IMR-90 (cell line): ENCODE results near the gene MINK1. TPM values are rescaled to one million over a fixed set of nuclear protein-coding genes. Genes with fewer than 3 reads are reported as not detected.

ENCODE experiments used
- ATAC-seq: fragments of 200-7000 bp; cut with Tn5 transposase; 2 replicates; pipeline ENCODE4 v1.9.1; 2020; ENCODE audit warnings: low read depth, mild to moderate bottlenecking, moderate library complexity
- BruUV-seq: library from RNA; stranded (reverse); fragments of 400-500 nt; replicated peaks from 2 replicates; lab custom pipeline; 2021; lab: Mats Ljungman, UMichigan
- CTCF ChIA-PET: fragments of 300-600 bp; formaldehyde crosslinking; extraction: SDS; loops from one replicate; lab custom pipeline; 2021; ENCODE audit warnings: antibody characterized with exemption; lab: Yijun Ruan, JAX
- POLR2A ChIA-PET: fragments of 300-600 bp; sonication (Branson Sonifier 250); formaldehyde crosslinking; loops from one replicate; lab custom pipeline; 2022; ENCODE audit warnings: antibody characterized with exemption; ENCODE audit not compliant: unreplicated experiment; lab: Charles Lee
- DNase-seq: peaks from one replicate; pipeline ENCODE4 v3.0.0; 2013
- H2AFZ ChIP-seq: replicated peaks from 2 replicates; pipeline ENCODE3; 2013; ENCODE audit warnings: low read length, mild to moderate bottlenecking; ENCODE audit not compliant: poor library complexity
- H2AK5ac ChIP-seq: 2 replicates; pipeline ENCODE4 v1.6.1; 2013; ENCODE audit warnings: low read depth, low read length, inconsistent platforms
- H2AK9ac ChIP-seq: replicated peaks from 2 replicates; pipeline ENCODE3; 2013; ENCODE audit warnings: mild to moderate bottlenecking, low read depth, low read length, moderate library complexity; ENCODE audit not compliant: poor library complexity
- H2BK120ac ChIP-seq: 2 replicates; pipeline ENCODE4 v1.6.1; 2013; ENCODE audit warnings: low read depth, low read length, inconsistent platforms
- H2BK15ac ChIP-seq: 3 replicates; pipeline ENCODE4 v1.6.1; 2013; ENCODE audit warnings: low read depth, low read length, inconsistent platforms
- H2BK20ac ChIP-seq: 2 replicates; pipeline ENCODE4 v1.6.1; 2013; ENCODE audit warnings: low read depth, mild to moderate bottlenecking, inconsistent platforms, low read length, moderate library complexity
- H2BK5ac ChIP-seq: 2 replicates; pipeline ENCODE4 v1.6.1; 2013; ENCODE audit warnings: mild to moderate bottlenecking, low read depth, low read length, inconsistent platforms; ENCODE audit not compliant: poor library complexity, severe bottlenecking
- H3K14ac ChIP-seq: replicated peaks from 2 replicates; pipeline ENCODE4 v1.6.1; 2013; ENCODE audit warnings: low read depth, low read length, inconsistent platforms
- H3K18ac ChIP-seq: 2 replicates; pipeline ENCODE4 v1.6.1; 2013; ENCODE audit warnings: low read depth, low read length, control low read depth
- H3K23ac ChIP-seq: 2 replicates; pipeline ENCODE4 v1.6.1; 2013; ENCODE audit warnings: low read depth, low read length, inconsistent platforms
- H3K27ac ChIP-seq: 2 replicates; pipeline ENCODE4 v1.5.1; 2013; ENCODE audit warnings: mild to moderate bottlenecking, control low read depth, low read length; ENCODE audit not compliant: insufficient read depth
- H3K27me3 ChIP-seq: 2 replicates; pipeline ENCODE4 v1.6.1; 2013; ENCODE audit warnings: low read length; ENCODE audit not compliant: control insufficient read depth, insufficient read depth
- H3K36me3 ChIP-seq: 2 replicates; pipeline ENCODE4 v1.6.1; 2013; ENCODE audit warnings: low read length, mixed read lengths; ENCODE audit not compliant: control insufficient read depth, insufficient read depth
- H3K4ac ChIP-seq: 2 replicates; pipeline ENCODE4 v1.6.1; 2013; ENCODE audit warnings: low read depth, low read length, inconsistent platforms
- H3K4me1 ChIP-seq: 2 replicates; pipeline ENCODE4 v1.6.1; 2013; ENCODE audit warnings: low read length, mixed read lengths; ENCODE audit not compliant: control insufficient read depth, insufficient read depth
- H3K4me2 ChIP-seq: 2 replicates; pipeline ENCODE4 v1.6.1; 2013; ENCODE audit warnings: low read depth, mild to moderate bottlenecking, control low read depth, low read length, moderate library complexity
- H3K4me3 ChIP-seq: 2 replicates; pipeline ENCODE4 v1.5.1; 2013; ENCODE audit warnings: low read depth, mild to moderate bottlenecking, control low read depth, low read length, moderate library complexity; ENCODE audit not compliant: insufficient read depth
- H3K56ac ChIP-seq: 2 replicates; pipeline ENCODE4 v1.6.1; 2013; ENCODE audit warnings: low read length, inconsistent platforms; ENCODE audit not compliant: insufficient read depth; ENCODE audit errors: extremely low read depth
- H3K79me1 ChIP-seq, 2 experiments: 2 replicates each; pipeline ENCODE4 v1.6.1; 2013; ENCODE audit warnings: low read length in 2 of 2, inconsistent platforms in 1 of 2, low read depth in 1 of 2
- H3K9ac ChIP-seq: 2 replicates; pipeline ENCODE4 v1.6.1; 2013; ENCODE audit warnings: low read depth, low read length, control low read depth
- H3K9me1 ChIP-seq: 2 replicates; pipeline ENCODE4 v1.6.1; 2013; ENCODE audit warnings: low read length, inconsistent platforms; ENCODE audit not compliant: insufficient read depth
- H3K9me3 ChIP-seq: 2 replicates; pipeline ENCODE4 v1.6.1; 2013; ENCODE audit warnings: low read length; ENCODE audit not compliant: control insufficient read depth, insufficient read depth
- H4K20me1 ChIP-seq: 2 replicates; pipeline ENCODE4 v1.6.1; 2013; ENCODE audit warnings: low read length, inconsistent platforms; ENCODE audit not compliant: insufficient read depth
- H4K5ac ChIP-seq: 2 replicates; pipeline ENCODE4 v1.6.1; 2013; ENCODE audit warnings: mild to moderate bottlenecking, low read depth, low read length, control low read depth
- H4K8ac ChIP-seq, 2 experiments: 2 replicates each; pipeline ENCODE4 v1.6.1; 2013; ENCODE audit warnings: low read depth in 2 of 2, low read length in 2 of 2, control low read depth in 1 of 2, inconsistent platforms in 1 of 2
- H4K91ac ChIP-seq: 2 replicates; pipeline ENCODE4 v1.6.1; 2013; ENCODE audit warnings: low read depth, low read length, inconsistent platforms; ENCODE audit not compliant: insufficient read depth
- CEBPB ChIP-seq: IDR thresholded peaks from 2 replicates; pipeline ENCODE4 v1.6.1; 2012; ENCODE audit warnings: low read depth, low read length, improper control_type of control experiment
- ELK1 ChIP-seq: fragments of 150-350 bp; IDR thresholded peaks from 2 replicates; pipeline ENCODE4 v1.6.1; 2016; ENCODE audit warnings: low read depth, mild to moderate bottlenecking, low read length, moderate library complexity, borderline replicate concordance
- POLR2A ChIP-seq: IDR thresholded peaks from 2 replicates; pipeline ENCODE4 v1.6.1; 2012; ENCODE audit warnings: mild to moderate bottlenecking, low read depth, low read length
- RAD21 ChIP-seq: IDR thresholded peaks from 2 replicates; pipeline ENCODE4 v1.6.1; 2012; ENCODE audit warnings: low read length, improper control_type of control experiment
- SMC3 ChIP-seq: fragments of 150-350 bp; IDR thresholded peaks from 2 replicates; pipeline ENCODE4 v1.6.1; 2016; ENCODE audit warnings: low read depth, mild to moderate bottlenecking, antibody characterized with exemption, low read length, moderate library complexity
- USF2 ChIP-seq: fragments of 150-350 bp; IDR thresholded peaks from 2 replicates; pipeline ENCODE4 v1.6.1; 2017; ENCODE audit warnings: mild to moderate bottlenecking, antibody characterized with exemption, low read length, low read depth
- whole genome bisulfite sequencing, 2 experiments: methylation state at CpG; one replicate each; pipeline versions ENCODE4 v1.1.5 to v1.1.7; 2013; ENCODE audit warnings: missing lambda C conversion rate in 2 of 2; ENCODE audit not compliant: insufficient read length in 1 of 2; ENCODE audit errors: extremely low coverage in 2 of 2; 5-methylcytosine and 5-hydroxymethylcytosine counted together
- dilution Hi-C: fragments of 300-500 bp; cut with HindIII; formaldehyde crosslinking; loops from one replicate; pipeline ENCODE4 v1.14.3; 2018; ENCODE audit warnings: low sequenced_read_pairs; ENCODE audit not compliant: unreplicated experiment
- in situ Hi-C: fragments of 300-500 bp; cut with MboI; formaldehyde crosslinking; loops from 3 replicates; pipeline ENCODE4 v1.14.3; 2019; ENCODE audit warnings: low sequenced_read_pairs, inconsistent platforms, mixed read lengths
- intact Hi-C: fragments of 100-400 bp; cut with micrococcal nuclease; formaldehyde crosslinking; loops from 2 replicates; pipeline ENCODE4 v1.10.0; 2022
- polyA plus RNA-seq, 3 experiments: library from polyadenylated mRNA; depleted of rRNA; stranded (reverse); fragments of >200 nt; gene quantifications; 2 replicates each; pipeline ENCODE4 v1.2.3, GENCODE V29; 2012; ENCODE audit warnings: low replicate concordance in 1 of 3
- total RNA-seq: library from RNA; depleted of rRNA; stranded (reverse); fragments of >200 nt; gene quantifications from 2 replicates; pipeline ENCODE4 v1.2.3, GENCODE V29; 2012

The MINK1 gene
- total and polyA plus RNA-seq, 2 of the 4 experiments (the other 2 are of a cell fraction), result 12.2 to 40.9 TPM

GRCh38 chr17:4901108-4901647, 68.0 kb downstream of the MINK1 start:
- Histone ChIP-seq H2BK20ac (no peak overlapping the region), H3K4me1 (no peaks in the 10 kb centered on the region), H2AK5ac (no peak overlapping the region), H2AK9ac (no peak overlapping the region), H3K18ac (no peak overlapping the region), H2BK5ac (no peak overlapping the region), H3K4ac (no peak overlapping the region), H3K79me1 (no peaks in the 10 kb centered on the region), H2AFZ (peak overlapping the region; percentile 15), H3K56ac (no peak overlapping the region), H3K9me1 (peaks cover 4% of the 10 kb centered on the region; the same call in 1 of the 2 replicates), H3K9ac (no peak overlapping the region), H4K5ac (no peak overlapping the region), H3K23ac (no peak overlapping the region), H4K8ac (no peak overlapping the region), H2BK15ac (no peak overlapping the region), H3K9me3 (no peaks in the 10 kb centered on the region; the same call in 1 of the 2 replicates), H4K20me1 (no peaks in the 10 kb centered on the region; the same call in none of the 2 replicates), H2BK120ac (no peak overlapping the region), H3K27me3 (peaks cover 2% of the 10 kb centered on the region; the same call in 1 of the 2 replicates), H3K4me3 (no peak overlapping the region), H3K27ac (no peak overlapping the region), H3K36me3 (peaks cover 15% of the 10 kb centered on the region), H3K4me2 (no peak overlapping the region), H4K91ac (no peak overlapping the region), H3K14ac (no peak overlapping the region)
- CTCF ChIA-PET, result no interaction called here
- 73% methylated on average over 29 of the region's 37 CpGs; no CpG with 5 or more reads in 1 of the 2 experiments for WGBS, 2 experiments
- dilution Hi-C loops, result no loop called here
- TF ChIP-seq POLR2A (no peak), USF2 (no peak), SMC3 (no peak), RAD21 (no peak), ELK1 (no peak), CEBPB (no peak)
- intact Hi-C loops, result no loop called here
- BruUV-seq, result no TSS peak
- POLR2A ChIA-PET, result no interaction called here
- DNase-seq, result no peak
- in situ Hi-C loops, result no loop called here
- ATAC-seq, result no peak
